HepG2 (cell line): ENCODE data around the gene PAK3. TPM values are rescaled to one million over a fixed set of nuclear protein-coding genes. Genes with fewer than 3 reads are reported as not detected.

Experiments
- GATAD2A ChIP-seq: IDR thresholded peaks from 2 replicates; pipeline ENCODE4 v1.6.1; 2016
- PLSCR1 ChIP-seq: sonication (generic); formaldehyde crosslinking; IDR thresholded peaks from 2 replicates; pipeline ENCODE4 v1.5.0; 2020; ENCODE audit warnings: missing genetic modification reagents, mild to moderate bottlenecking, borderline replicate concordance
- SNAPC4 ChIP-seq: sonication (generic); formaldehyde crosslinking; IDR thresholded peaks from 2 replicates; pipeline ENCODE4 v1.4.0; 2020; ENCODE audit warnings: mild to moderate bottlenecking, missing genetic modification reagents
- ZFAT ChIP-seq: sonication (generic); formaldehyde crosslinking; conservative IDR thresholded peaks from 2 replicates; pipeline ENCODE4 v1.8.1; 2023; ENCODE audit warnings: missing genetic modification reagents, inconsistent platforms
- polyA plus RNA-seq, 8 experiments: library from polyadenylated mRNA; depleted of rRNA in 3 of 8; stranded (reverse) in 7 of 8; unstranded in 1 of 8; fragments of >200 nt; fragmentation: Illumina TruSeq in 4 of 8; extraction: Trizol in 4 of 8; gene quantifications; 2 replicates each; pipeline versions ENCODE4 v1.2.1 to v1.2.3, GENCODE V29; 2011 to 2016; ENCODE audit warnings: low read depth in 4 of 8, missing spikeins in 1 of 8, mixed read lengths in 1 of 8; ENCODE audit not compliant: insufficient read depth in 1 of 8
- total RNA-seq, 5 experiments: library from RNA; depleted of rRNA; stranded (reverse); fragments of >200 nt; fragmentation: Illumina TruSeq; extraction: Trizol; gene quantifications; 2 replicates each; pipeline ENCODE4 v1.2.3, GENCODE V29; 2016; ENCODE audit warnings: low read depth in 1 of 5
- TF ChIP-seq, protein P1 (sequence below): sonication (generic); formaldehyde crosslinking; IDR thresholded peaks from 2 replicates; pipeline ENCODE4 v1.5.0; 2020; ENCODE audit warnings: missing genetic modification reagents
- TF ChIP-seq, protein P2 (sequence below): sonication (generic); formaldehyde crosslinking; IDR thresholded peaks from 2 replicates; pipeline ENCODE4 v1.8.0; 2022; ENCODE audit warnings: missing genetic modification reagents, mild to moderate bottlenecking, borderline replicate concordance

PAK3 gene
- total and polyA plus RNA-seq, 2 of the 13 experiments (the other 11 are each of a cell fraction or from before 2014, with no cell fraction given), result not detected

GRCh38 chrX:111114806-111115205 is 18.8 kb downstream of the PAK3 start (continued):
- TF ChIP-seq SNAPC4 (CRISPR knock-in tag), result no peak
- TF ChIP-seq ZFAT (CRISPR knock-in tag), result no peak
- TF ChIP-seq, protein P1, sequence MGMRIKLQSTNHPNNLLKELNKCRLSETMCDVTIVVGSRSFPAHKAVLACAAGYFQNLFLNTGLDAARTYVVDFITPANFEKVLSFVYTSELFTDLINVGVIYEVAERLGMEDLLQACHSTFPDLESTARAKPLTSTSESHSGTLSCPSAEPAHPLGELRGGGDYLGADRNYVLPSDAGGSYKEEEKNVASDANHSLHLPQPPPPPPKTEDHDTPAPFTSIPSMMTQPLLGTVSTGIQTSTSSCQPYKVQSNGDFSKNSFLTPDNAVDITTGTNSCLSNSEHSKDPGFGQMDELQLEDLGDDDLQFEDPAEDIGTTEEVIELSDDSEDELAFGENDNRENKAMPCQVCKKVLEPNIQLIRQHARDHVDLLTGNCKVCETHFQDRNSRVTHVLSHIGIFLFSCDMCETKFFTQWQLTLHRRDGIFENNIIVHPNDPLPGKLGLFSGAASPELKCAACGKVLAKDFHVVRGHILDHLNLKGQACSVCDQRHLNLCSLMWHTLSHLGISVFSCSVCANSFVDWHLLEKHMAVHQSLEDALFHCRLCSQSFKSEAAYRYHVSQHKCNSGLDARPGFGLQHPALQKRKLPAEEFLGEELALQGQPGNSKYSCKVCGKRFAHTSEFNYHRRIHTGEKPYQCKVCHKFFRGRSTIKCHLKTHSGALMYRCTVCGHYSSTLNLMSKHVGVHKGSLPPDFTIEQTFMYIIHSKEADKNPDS, result no peak
- no peak for TF ChIP-seq GATAD2A (CRISPR knock-in tag)
- no peak for TF ChIP-seq PLSCR1 (CRISPR knock-in tag)
- TF ChIP-seq, protein P2, sequence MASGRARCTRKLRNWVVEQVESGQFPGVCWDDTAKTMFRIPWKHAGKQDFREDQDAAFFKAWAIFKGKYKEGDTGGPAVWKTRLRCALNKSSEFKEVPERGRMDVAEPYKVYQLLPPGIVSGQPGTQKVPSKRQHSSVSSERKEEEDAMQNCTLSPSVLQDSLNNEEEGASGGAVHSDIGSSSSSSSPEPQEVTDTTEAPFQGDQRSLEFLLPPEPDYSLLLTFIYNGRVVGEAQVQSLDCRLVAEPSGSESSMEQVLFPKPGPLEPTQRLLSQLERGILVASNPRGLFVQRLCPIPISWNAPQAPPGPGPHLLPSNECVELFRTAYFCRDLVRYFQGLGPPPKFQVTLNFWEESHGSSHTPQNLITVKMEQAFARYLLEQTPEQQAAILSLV (CRISPR knock-in tag), result no peak
- TF ChIP-seq, all 625 proteins: peak for 0
